HEK293 (cell line): ENCODE data around the gene PDE4DIP.
A peak's percentile ranks its signal among the peaks of the same experiment; 100 is the strongest.
"Not testable (repeated sequence)": the region's sequence is repeated elsewhere in the genome, so short reads cannot be mapped to it uniquely, and the experiment has no call there.

Source experiments
- CTCF ChIA-PET: fragments of 350-600 bp; formaldehyde crosslinking; extraction: SDS; loops from one replicate; lab custom pipeline; 2021; ENCODE audit warnings: antibody characterized with exemption; lab: Yijun Ruan, JAX
- POLR2A ChIA-PET: fragments of 300-600 bp; formaldehyde crosslinking; extraction: SDS; loops from one replicate; lab custom pipeline; 2020; ENCODE audit warnings: antibody characterized with exemption, inconsistent platforms; lab: Yijun Ruan, JAX
- H3K27ac ChIP-seq: fragments of 200-500 bp; sonication (Bioruptor generic); 2 replicates; pipeline ENCODE4 v1.5.1; 2014; ENCODE audit warnings: low read depth, low read length, control low read depth, inconsistent platforms; ENCODE audit errors: extremely low read depth
- H3K36me3 ChIP-seq, 2 experiments: fragments of 200-500 bp in 1 of 2; sonication (Bioruptor generic) in 1 of 2; 1 replicate in 1 of 2; 2 replicates in 1 of 2; pipeline ENCODE4 v1.5.1; 2014 to 2017; ENCODE audit warnings: inconsistent platforms in 2 of 2, low read length in 2 of 2; ENCODE audit not compliant: control insufficient read depth in 2 of 2, insufficient read depth in 1 of 2
- H3K4me1 ChIP-seq: fragments of 200-500 bp; sonication (Bioruptor generic); 2 replicates; pipeline ENCODE4 v1.5.1; 2014; ENCODE audit warnings: mild to moderate bottlenecking, low read length, inconsistent platforms; ENCODE audit not compliant: control insufficient read depth, insufficient read depth
- H3K4me3 ChIP-seq: 2 replicates; pipeline ENCODE4 v1.5.1; 2011; ENCODE audit warnings: low read depth, mild to moderate bottlenecking, control low read depth, low read length, moderate library complexity
- H3K9me3 ChIP-seq: fragments of 200-500 bp; sonication (Bioruptor generic); 2 replicates; pipeline ENCODE4 v1.5.1; 2014; ENCODE audit warnings: low read depth, low read length, inconsistent platforms; ENCODE audit not compliant: control insufficient read depth, insufficient read depth
- ZBTB26 ChIP-seq: fragments of 450-650 bp; formaldehyde crosslinking; optimal IDR thresholded peaks from 2 replicates; pipeline ENCODE3; 2016; ENCODE audit warnings: missing biosample characterization, mild to moderate bottlenecking, missing genetic modification characterization

PDE4DIP gene

DNA sequence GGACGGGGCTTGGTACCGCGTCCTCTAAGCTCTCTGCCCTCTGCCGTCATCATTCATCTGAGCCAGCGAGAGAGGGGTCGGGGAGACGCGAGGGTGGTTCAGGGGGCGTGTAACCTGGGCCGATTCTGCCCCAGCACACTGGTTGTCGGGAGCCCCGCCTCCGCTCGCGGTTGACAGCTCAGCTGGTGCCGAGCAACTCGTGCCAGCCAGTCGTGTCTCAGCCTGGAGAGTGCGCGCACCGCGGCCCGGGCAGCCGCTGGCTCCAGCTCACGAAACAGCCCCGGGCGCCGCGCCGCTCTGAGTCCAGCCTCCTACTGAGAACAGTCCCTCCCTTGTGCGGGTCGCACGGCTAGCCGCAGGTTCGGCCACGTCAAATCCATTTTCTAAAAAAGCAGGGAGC is at the start of gene PDE4DIP:
Gene PDE4DIP (plus strand): TSS at position 209 of the 400 bp plus-strand sequence. CDS start 347 bp downstream, outside the sequence.
- H3K9me3 ChIP-seq, H3K4me3 ChIP-seq, H3K36me3 ChIP-seq, H3K4me1 ChIP-seq, H3K27ac ChIP-seq, POLR2A ChIA-PET, CTCF ChIA-PET: not testable (repeated sequence)
- TF ChIP-seq ZBTB26: peak; percentile 43

DNA sequence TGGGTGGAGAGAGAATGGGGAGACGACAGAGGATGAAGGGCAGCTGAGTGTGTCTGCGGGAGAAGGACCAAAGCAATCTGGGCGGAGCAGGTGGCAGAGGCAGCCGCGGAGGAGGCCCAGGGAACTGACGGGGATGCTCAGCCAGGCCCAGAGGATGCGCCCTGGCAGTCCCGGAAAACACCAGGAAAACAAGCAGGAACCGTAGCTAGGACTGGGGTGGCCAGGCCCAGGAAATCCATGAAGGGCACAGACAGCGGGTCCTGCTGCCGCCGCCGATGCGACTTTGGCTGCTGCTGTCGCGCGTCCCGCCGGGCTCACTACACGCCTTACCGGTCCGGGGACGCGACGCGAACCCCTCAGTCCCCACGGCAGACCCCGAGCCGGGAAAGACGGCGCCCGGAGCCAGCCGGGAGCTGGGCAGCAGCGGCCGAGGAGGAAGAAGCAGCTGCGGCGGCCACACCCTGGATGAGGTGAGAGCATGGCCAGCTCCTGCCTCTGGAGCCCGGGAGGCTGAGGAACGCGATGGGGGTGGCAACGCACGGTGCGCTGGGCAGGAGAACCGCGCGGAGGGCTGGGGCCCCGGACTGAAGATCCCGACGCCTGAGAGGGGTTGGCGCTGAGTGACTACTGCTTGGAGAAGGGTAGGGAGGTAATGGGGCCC is 35.8 kb upstream of the PDE4DIP start:
- CTCF ChIA-PET, POLR2A ChIA-PET, H3K27ac ChIP-seq, H3K4me3 ChIP-seq, H3K4me1 ChIP-seq, H3K9me3 ChIP-seq, H3K36me3 ChIP-seq: not testable (repeated sequence)

GRCh38 chr1:148808929-148809283 is 35.3 kb upstream of the PDE4DIP start:
- H3K36me3 ChIP-seq, POLR2A ChIA-PET, H3K4me3 ChIP-seq, H3K4me1 ChIP-seq, H3K27ac ChIP-seq, CTCF ChIA-PET, H3K9me3 ChIP-seq: not testable (repeated sequence)

- H3K27ac ChIP-seq, CTCF ChIA-PET, H3K4me1 ChIP-seq, H3K36me3 ChIP-seq, H3K9me3 ChIP-seq, POLR2A ChIA-PET, H3K4me3 ChIP-seq: not testable (repeated sequence)
These were observed 22.0 kb upstream of the PDE4DIP start for GRCh38 chr1:148822180-148822579.

GRCh38 chr1:148823822-148824221 is 20.4 kb upstream of the PDE4DIP start:
- POLR2A ChIA-PET, H3K9me3 ChIP-seq, CTCF ChIA-PET, H3K4me3 ChIP-seq, H3K36me3 ChIP-seq, H3K27ac ChIP-seq, H3K4me1 ChIP-seq: not testable (repeated sequence)

GRCh38 chr1:148825029-148825428 is 19.2 kb upstream of the PDE4DIP start:
- H3K9me3 ChIP-seq, H3K4me1 ChIP-seq, POLR2A ChIA-PET, H3K36me3 ChIP-seq, H3K4me3 ChIP-seq, H3K27ac ChIP-seq, CTCF ChIA-PET: not testable (repeated sequence)

- H3K9me3 ChIP-seq, H3K4me1 ChIP-seq, POLR2A ChIA-PET, H3K36me3 ChIP-seq, CTCF ChIA-PET, H3K27ac ChIP-seq, H3K4me3 ChIP-seq: not testable (repeated sequence)
These were observed 15.7 kb upstream of the PDE4DIP start for GRCh38 chr1:148828531-148828930.

- H3K27ac ChIP-seq, POLR2A ChIA-PET, H3K9me3 ChIP-seq, H3K36me3 ChIP-seq, H3K4me3 ChIP-seq, CTCF ChIA-PET, H3K4me1 ChIP-seq: not testable (repeated sequence)
These were observed 15.3 kb upstream of the PDE4DIP start for GRCh38 chr1:148828962-148829361.

DNA sequence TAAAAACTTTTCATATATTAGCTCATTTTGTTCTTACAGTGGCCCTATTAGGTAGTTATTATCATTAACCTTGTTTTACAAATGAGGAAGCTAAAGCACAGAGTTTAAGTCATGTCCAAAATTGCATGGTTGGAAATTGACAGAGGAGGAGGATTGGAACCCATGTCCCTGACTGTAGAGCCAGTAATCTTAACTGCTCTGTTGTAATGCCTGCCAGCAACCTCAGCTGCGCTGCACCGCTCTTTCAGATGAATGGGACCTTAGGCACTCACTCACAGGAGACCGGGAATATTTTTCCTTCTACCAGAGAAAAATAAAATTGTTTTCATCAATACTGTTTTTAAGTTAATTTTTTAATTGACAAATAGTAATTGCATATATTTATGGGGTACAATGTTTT is 14.9 kb upstream of the PDE4DIP start:
- H3K27ac ChIP-seq, POLR2A ChIA-PET, H3K9me3 ChIP-seq, H3K4me3 ChIP-seq, H3K36me3 ChIP-seq, CTCF ChIA-PET, H3K4me1 ChIP-seq: not testable (repeated sequence)

DNA sequence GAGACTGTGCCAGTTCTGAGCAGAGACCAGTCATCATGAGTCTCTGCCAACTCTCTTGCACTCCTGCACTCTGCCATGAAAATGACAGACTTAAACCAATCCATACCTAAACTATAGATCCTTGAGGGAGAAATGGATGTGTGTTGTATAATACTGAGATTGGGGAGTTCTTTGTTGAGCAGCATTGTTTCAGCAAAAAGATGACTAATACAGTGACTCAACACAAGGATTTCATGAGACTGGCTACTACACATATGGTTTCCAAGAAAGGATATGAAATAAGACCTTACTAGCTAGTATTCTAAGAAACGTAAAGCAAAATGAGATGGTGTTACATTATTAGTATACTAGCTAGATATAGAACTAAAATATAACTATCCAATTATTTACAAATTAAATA is 3.0 kb upstream of the PDE4DIP start:
- CTCF ChIA-PET, H3K4me1 ChIP-seq, H3K9me3 ChIP-seq, H3K4me3 ChIP-seq, H3K27ac ChIP-seq, H3K36me3 ChIP-seq, POLR2A ChIA-PET: not testable (repeated sequence)

GRCh38 chr1:148844651-148845050 is 423 bp downstream of the PDE4DIP start:
- H3K9me3 ChIP-seq, H3K4me1 ChIP-seq, H3K36me3 ChIP-seq, POLR2A ChIA-PET, H3K27ac ChIP-seq, CTCF ChIA-PET, H3K4me3 ChIP-seq: not testable (repeated sequence)
